22Rv1 (cell line): ENCODE results near the gene RPL36.

ENCODE experiments used
- ZFX ChIP-seq: fragments of 450-650 bp; IDR thresholded peaks from 2 replicates; pipeline ENCODE4 v1.6.1; 2017; ENCODE audit warnings: antibody characterized with exemption, borderline replicate concordance
- TF ChIP-seq, protein P1 (sequence below): fragments of 450-650 bp; IDR thresholded peaks from 2 replicates; pipeline ENCODE4 v1.5.1; 2017; ENCODE audit warnings: mild to moderate bottlenecking

- TF ChIP-seq, protein P1, sequence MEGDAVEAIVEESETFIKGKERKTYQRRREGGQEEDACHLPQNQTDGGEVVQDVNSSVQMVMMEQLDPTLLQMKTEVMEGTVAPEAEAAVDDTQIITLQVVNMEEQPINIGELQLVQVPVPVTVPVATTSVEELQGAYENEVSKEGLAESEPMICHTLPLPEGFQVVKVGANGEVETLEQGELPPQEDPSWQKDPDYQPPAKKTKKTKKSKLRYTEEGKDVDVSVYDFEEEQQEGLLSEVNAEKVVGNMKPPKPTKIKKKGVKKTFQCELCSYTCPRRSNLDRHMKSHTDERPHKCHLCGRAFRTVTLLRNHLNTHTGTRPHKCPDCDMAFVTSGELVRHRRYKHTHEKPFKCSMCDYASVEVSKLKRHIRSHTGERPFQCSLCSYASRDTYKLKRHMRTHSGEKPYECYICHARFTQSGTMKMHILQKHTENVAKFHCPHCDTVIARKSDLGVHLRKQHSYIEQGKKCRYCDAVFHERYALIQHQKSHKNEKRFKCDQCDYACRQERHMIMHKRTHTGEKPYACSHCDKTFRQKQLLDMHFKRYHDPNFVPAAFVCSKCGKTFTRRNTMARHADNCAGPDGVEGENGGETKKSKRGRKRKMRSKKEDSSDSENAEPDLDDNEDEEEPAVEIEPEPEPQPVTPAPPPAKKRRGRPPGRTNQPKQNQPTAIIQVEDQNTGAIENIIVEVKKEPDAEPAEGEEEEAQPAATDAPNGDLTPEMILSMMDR, result no peak
- TF ChIP-seq ZFX, result no peak
These were observed 13.4 kb upstream of the RPL36 start for GRCh38 chr19:5676772-5677105.
